Heart left ventricle (tissue), 16 donors: ENCODE measurements around the gene C2CD2. TPM values are rescaled to one million over a fixed set of nuclear protein-coding genes. Genes with fewer than 3 reads are reported as not detected.

Experiments used
- ATAC-seq, 4 donors: fragments of 200-7000 bp; cut with Tn5 transposase; one replicate each; pipeline ENCODE4 v1.9.1; 2020 to 2022; ENCODE audit warnings: moderate library complexity in 4 of 4, mild to moderate bottlenecking in 3 of 4, moderate number of reproducible peaks in 1 of 4
- DNase-seq, 5 donors: peaks; one replicate each; pipeline ENCODE4 v3.0.0-alpha.2; 2020
- H3K27ac ChIP-seq, 12 donors: fragments of 200-600 bp; sonication (generic) in 4 of 12; one replicate each; pipeline versions ENCODE4 v1.5.0 to v1.8.0; 2016 to 2022; ENCODE audit warnings: mild to moderate bottlenecking in 2 of 12
- H3K27me3 ChIP-seq, 9 donors: fragments of 200-600 bp; sonication (generic) in 2 of 9; one replicate each; pipeline versions ENCODE4 v1.5.1 to v1.8.0; 2016 to 2022; ENCODE audit warnings: mild to moderate bottlenecking in 3 of 9
- H3K36me3 ChIP-seq, 9 donors: fragments of 200-600 bp; sonication (generic) in 2 of 9; one replicate each; pipeline versions ENCODE4 v1.5.0 to v1.8.0; 2018 to 2022; ENCODE audit warnings: mild to moderate bottlenecking in 2 of 9
- H3K4me1 ChIP-seq, 12 donors: fragments of 200-600 bp; sonication (generic) in 4 of 12; one replicate each; pipeline versions ENCODE4 v1.5.0 to v1.8.0; 2016 to 2022; ENCODE audit warnings: mild to moderate bottlenecking in 3 of 12
- H3K4me3 ChIP-seq, 12 donors: fragments of 200-600 bp; sonication (generic) in 4 of 12; one replicate each; pipeline versions ENCODE4 v1.5.0 to v1.8.0; 2017 to 2022; ENCODE audit warnings: mild to moderate bottlenecking in 9 of 12, moderate library complexity in 4 of 12
- H3K9me3 ChIP-seq, 12 donors: fragments of 200-600 bp; sonication (generic) in 4 of 12; one replicate each; pipeline versions ENCODE4 v1.5.0 to v1.8.0; 2016 to 2022; ENCODE audit warnings: mild to moderate bottlenecking in 1 of 12
- POLR2A ChIP-seq, 2 donors: fragments of 450-650 bp; IDR thresholded peaks; one replicate each; pipeline ENCODE4 v1.6.1; 2017; ENCODE audit warnings: antibody characterized with exemption in 2 of 2, mild to moderate bottlenecking in 2 of 2, moderate library complexity in 2 of 2
- WGBS, 4 donors: extraction: QIAGEN DNeasy Blood & Tissue Kit in 2 of 4; methylation state at CpG; one replicate each; pipeline versions ENCODE4 v1.1.5 to v1.1.7; 2013 to 2018; 5-methylcytosine and 5-hydroxymethylcytosine counted together
- intact Hi-C, 10 donors: fragments of 100-400 bp; cut with DNase I; formaldehyde crosslinking; loops; one replicate each; pipeline versions ENCODE4 v1.11.1 to v1.14.2; 2022
- polyA plus RNA-seq, 2 donors: library from polyadenylated mRNA; stranded (reverse); fragments of 200-250 nt; gene quantifications; one replicate each; pipeline ENCODE4 v1.2.3, GENCODE V29; 2013
- total RNA-seq, 9 donors: library from RNA; depleted of rRNA in 2 of 9; stranded (reverse); fragments of >200 nt in 2 of 9; fragmentation: NEBNext Ultra II Directional in 3 of 9; extraction: Animal tissue kit (Norgen Biotek cat#: 25700) in 3 of 9; gene quantifications; one replicate each; pipeline versions ENCODE4 v1.1.0 to v1.2.4, GENCODE V29; 2016 to 2023
- TF ChIP-seq, protein P1 (sequence below), 12 donors: fragments of 200-600 bp; sonication (generic) in 4 of 12; IDR thresholded peaks; one replicate each; pipeline versions ENCODE4 v1.5.0 to v1.8.0; 2018 to 2022; ENCODE audit warnings: antibody characterized with exemption in 12 of 12, mild to moderate bottlenecking in 5 of 12
- donor health status: ischemic (EF 13 %, LVEDD 7.1; RV severe dilation, severe dysfunction).
- donor health status: healthy with polysubstance abuse.
- donor health status: DM: no; HTN: yes; CAD: no.
- donor health status: DM: no; HTN: no; CAD: no.
- donor health status: ischemic (EF 25% LVEDD 6.9; RV normal size, moderate dysfunction).
- donor health status: ischemic (EF 25% LVEDD 5.7; RV mildly dilated, moderate dysfunction).
- donor health status: healthy.
- donor health status: DM: yes; HTN: yes; CAD: no.
- donor health status: ischemic (EF 35%, LVEDD 5.7; RV mildly dilated, moderate dysfunction).
- donor health status: nonischemic (EF 11% LVEDD 7.7; RV severe dilation, severe dysfunction).
- donor health status: DM: yes; HTN: yes; CAD: no.
- donor health status: PGD.
- donor health status: ischemic (EF 29% LVEDD 5.4; RV normal size, mild dysfunction).
- donor health status: nonischemic (EF 23%, LVEDD 6.1; RV moderate dilation, normal function).

The C2CD2 gene
- total and polyA plus RNA-seq, 11 donors: 3.8 to 13.9 (median 6.0) TPM

DNA sequence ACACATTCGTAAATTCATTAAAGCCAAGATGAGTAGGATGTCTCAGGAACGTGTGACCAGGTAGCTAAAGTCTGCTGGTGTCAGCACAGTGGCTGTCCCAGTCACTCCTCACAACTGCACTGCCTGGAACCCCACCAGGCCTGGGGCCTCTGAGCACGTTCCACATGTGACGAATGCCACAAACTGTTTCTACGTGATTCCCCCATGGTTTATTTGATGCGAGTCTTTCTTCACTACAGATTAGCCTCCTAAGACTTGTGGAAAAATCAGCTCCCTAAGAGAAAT, 107.8 kb downstream of the C2CD2 start:
- Histone ChIP-seq H3K36me3 (peaks cover 0 to 11% (median 0%) of the 10 kb centered on the region in 9 donors), H3K9me3 (peaks cover 0 to 10% (median 3%) of the 10 kb centered on the region in 12 donors), H3K27ac (no peak overlapping the region), H3K4me3 (no peak overlapping the region), H3K27me3 (no peaks in the 10 kb centered on the region), H3K4me1 (no peaks in the 10 kb centered on the region)
- DNase-seq: no peak
- TF ChIP-seq, protein P1, sequence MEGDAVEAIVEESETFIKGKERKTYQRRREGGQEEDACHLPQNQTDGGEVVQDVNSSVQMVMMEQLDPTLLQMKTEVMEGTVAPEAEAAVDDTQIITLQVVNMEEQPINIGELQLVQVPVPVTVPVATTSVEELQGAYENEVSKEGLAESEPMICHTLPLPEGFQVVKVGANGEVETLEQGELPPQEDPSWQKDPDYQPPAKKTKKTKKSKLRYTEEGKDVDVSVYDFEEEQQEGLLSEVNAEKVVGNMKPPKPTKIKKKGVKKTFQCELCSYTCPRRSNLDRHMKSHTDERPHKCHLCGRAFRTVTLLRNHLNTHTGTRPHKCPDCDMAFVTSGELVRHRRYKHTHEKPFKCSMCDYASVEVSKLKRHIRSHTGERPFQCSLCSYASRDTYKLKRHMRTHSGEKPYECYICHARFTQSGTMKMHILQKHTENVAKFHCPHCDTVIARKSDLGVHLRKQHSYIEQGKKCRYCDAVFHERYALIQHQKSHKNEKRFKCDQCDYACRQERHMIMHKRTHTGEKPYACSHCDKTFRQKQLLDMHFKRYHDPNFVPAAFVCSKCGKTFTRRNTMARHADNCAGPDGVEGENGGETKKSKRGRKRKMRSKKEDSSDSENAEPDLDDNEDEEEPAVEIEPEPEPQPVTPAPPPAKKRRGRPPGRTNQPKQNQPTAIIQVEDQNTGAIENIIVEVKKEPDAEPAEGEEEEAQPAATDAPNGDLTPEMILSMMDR (IDR thresholded peaks at IDR 0.05): no peak
- TF ChIP-seq POLR2A (IDR thresholded peaks at IDR 0.05): no peak
- WGBS, 4 donors: 84 to 92% (median 88%) methylated on average over 6 of the region's 6 CpGs
- intact Hi-C loops: no loop called here
- ATAC-seq: no peak

DNA sequence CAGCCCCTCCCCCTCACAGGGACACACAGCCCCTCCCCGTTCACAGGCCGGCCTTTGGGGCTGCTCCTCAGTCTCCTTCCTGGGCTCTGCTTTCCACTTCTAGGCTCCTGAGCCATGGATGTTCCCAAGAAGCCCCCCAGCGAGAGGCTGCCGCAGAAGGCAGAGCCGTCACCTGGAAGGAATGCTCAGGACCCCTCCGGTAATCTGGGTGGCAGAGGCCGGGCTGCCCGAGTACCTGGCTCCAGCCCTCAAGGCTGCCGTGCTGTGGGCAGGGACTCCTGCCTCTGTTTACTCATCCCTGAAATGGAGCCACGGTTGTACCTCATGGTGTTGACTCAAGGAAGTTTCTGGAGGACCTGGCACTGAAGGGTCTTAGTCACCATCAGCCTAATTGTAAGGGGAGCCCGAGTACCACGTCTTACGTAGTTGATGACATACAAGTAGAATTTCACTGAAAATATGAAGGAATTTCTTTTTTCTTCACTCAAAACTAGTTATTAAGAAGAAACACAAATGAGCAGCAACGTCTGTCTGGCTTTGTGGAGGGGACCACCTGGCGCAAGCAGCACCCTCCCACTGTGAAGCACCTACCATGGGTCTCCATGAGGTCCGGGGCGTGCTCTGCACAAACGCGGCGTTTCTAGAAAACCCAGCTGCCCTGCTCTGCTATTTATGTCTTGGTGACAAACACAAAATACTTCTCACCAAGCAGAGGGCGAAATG, 108.3 kb downstream of the C2CD2 start:
- intact Hi-C loops: no loop called here
- Histone ChIP-seq H3K4me1 (no peaks in the 10 kb centered on the region), H3K27me3 (no peaks in the 10 kb centered on the region), H3K36me3 (peaks cover 0 to 12% (median 0%) of the 10 kb centered on the region in 9 donors), H3K9me3 (peaks cover 0 to 15% (median 6%) of the 10 kb centered on the region in 12 donors), H3K27ac (no peak overlapping the region), H3K4me3 (no peak overlapping the region)
- 90 to 95% (median 92%) methylated on average over 12 to 21 of the region's 21 CpGs for WGBS, 4 donors
- no peak for TF ChIP-seq POLR2A (IDR thresholded peaks at IDR 0.05)
- TF ChIP-seq, protein P1 (IDR thresholded peaks at IDR 0.05): no peak
- ATAC-seq (no peak), DNase-seq (no peak)

DNA sequence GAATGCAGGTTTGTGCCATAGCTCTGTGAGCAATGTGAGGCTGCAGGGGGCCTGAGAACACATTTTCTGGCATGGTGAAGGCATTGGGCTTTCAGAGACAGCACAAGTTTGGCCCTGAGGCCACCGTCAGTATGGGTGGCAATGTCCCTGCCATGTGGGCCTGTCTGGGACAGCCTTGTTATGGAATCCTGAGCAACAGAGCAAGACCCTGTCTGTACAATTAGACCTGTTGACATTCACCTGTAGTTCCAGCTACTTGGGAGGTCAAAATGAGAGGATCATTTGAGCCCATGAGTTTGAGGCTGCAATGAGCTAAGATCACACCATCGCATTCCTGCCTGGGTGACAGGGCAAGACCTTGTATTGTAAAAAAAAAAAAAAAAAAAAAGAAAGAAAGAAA, 110.2 kb downstream of the C2CD2 start:
- Histone ChIP-seq H3K27me3 (no peaks in the 10 kb centered on the region), H3K9me3 (peaks cover 0 to 18% (median 6%) of the 10 kb centered on the region in 12 donors), H3K36me3 (peaks cover 0 to 23% (median 8%) of the 10 kb centered on the region in 9 donors), H3K27ac (no peak overlapping the region), H3K4me3 (no peak overlapping the region), H3K4me1 (no peaks in the 10 kb centered on the region)
- ATAC-seq: no peak
- 95 to 100% (median 99%) methylated on average over 2 of the region's 2 CpGs for WGBS, 4 donors
- no peak for DNase-seq
- TF ChIP-seq POLR2A (IDR thresholded peaks at IDR 0.05): no peak
- TF ChIP-seq, protein P1 (IDR thresholded peaks at IDR 0.05): no peak
- intact Hi-C loops: no loop called here

DNA sequence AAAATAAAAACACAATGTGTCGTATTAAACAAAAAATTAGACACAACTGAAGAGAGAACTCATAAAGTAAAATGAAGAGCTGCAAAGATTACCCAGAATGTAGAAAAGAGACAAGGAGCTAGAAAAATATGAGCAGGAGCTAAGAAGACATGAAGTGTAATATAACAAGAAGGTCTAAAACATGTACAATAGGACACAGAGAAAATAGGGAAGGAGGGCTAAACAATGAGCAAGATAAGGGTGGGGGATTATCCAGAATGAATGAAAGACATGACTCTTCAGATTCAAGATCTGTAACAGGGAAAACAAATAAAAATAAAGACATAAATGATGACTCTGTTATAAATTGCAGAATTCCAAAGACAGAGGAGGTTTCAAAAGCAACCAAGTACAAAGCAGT, 112.9 kb downstream of the C2CD2 start:
- H3K36me3 ChIP-seq: peaks cover 2 to 44% (median 25%) of the 10 kb centered on the region in 9 donors
- H3K9me3 ChIP-seq: peaks cover 0 to 18% (median 6%) of the 10 kb centered on the region in 12 donors
- H3K4me3 ChIP-seq: no peak overlapping the region
- intact Hi-C loops: no loop called here
- DNase-seq: no peak
- H3K27ac ChIP-seq: no peak overlapping the region
- H3K27me3 ChIP-seq: no peaks in the 10 kb centered on the region
- H3K4me1 ChIP-seq: no peaks in the 10 kb centered on the region
- ATAC-seq: no peak
- no peak for TF ChIP-seq POLR2A (IDR thresholded peaks at IDR 0.05)
- TF ChIP-seq, protein P1 (IDR thresholded peaks at IDR 0.05): no peak
- 93 to 100% (median 96%) methylated on average over 1 of the region's 1 CpG for WGBS, 4 donors
